ENCODE results near the gene STX10. TPM values are rescaled to one million over a fixed set of nuclear protein-coding genes. Genes with fewer than 3 reads are reported as not detected.

STX10 gene
- total and polyA plus RNA-seq, 9 of the 15 experiments (the other 6 are each of a cell fraction or from before 2014, with no cell fraction given) = 0.51 to 66.3 (median 31.0) TPM

- TF ChIP-seq CBX8 (IDR thresholded peaks at IDR 0.05; ENCODE audit: borderline replicate concordance, extremely low read depth, low read depth, low read length, poor library complexity, severe bottlenecking) (no peak), ZEB2 (IDR thresholded peaks at IDR 0.05) (peak; percentile 55; the same call in 1 of the 2 replicates), MAX (CRISPR knock-in tag; IDR thresholded peaks at IDR 0.05) (no peak), PHB (CRISPR knock-in tag; IDR thresholded peaks at IDR 0.05) (no peak), MYNN (IDR thresholded peaks at IDR 0.05) (no peak), MYNN (CRISPR knock-in tag; IDR thresholded peaks at IDR 0.05) (no peak), SUPT5H (IDR thresholded peaks at IDR 0.05) (peak; percentile 37; the same call in 1 of the 2 replicates), STAT5A (IDR thresholded peaks at IDR 0.05; ENCODE audit: borderline replicate concordance, low read length) (no peak), ZNF695 (CRISPR knock-in tag; IDR thresholded peaks at IDR 0.05) (no peak), SIN3A (IDR thresholded peaks at IDR 0.05; ENCODE audit: borderline replicate concordance in 2 of 2, control insufficient read depth in 1 of 2, low read depth in 2 of 2, low read length in 2 of 2) (peak in 1 of 2 experiments; percentile 69; a peak in 1 of 4 replicates), BRF1 (IDR thresholded peaks at IDR 0.05; ENCODE audit: borderline replicate concordance, extremely low read depth, insufficient read length) (no peak), ETS2 (tag; IDR thresholded peaks at IDR 0.05; ENCODE audit: borderline replicate concordance, poor library complexity, severe bottlenecking) (no peak), ZNF354B (CRISPR knock-in tag; IDR thresholded peaks at IDR 0.05) (no peak), ZFP30 (CRISPR knock-in tag; IDR thresholded peaks at IDR 0.05; ENCODE audit: borderline replicate concordance) (no peak), PHF8 (IDR thresholded peaks at IDR 0.05; ENCODE audit: borderline replicate concordance, low read length) (peak; percentile 58; the same call in 1 of the 2 replicates), TOE1 (IDR thresholded peaks at IDR 0.05; ENCODE audit: borderline replicate concordance) (peak; percentile 51; the same call in 1 of the 2 replicates), TOE1 (CRISPR knock-in tag; IDR thresholded peaks at IDR 0.05; ENCODE audit: borderline replicate concordance, low read depth) (no peak), FOXA1 (IDR thresholded peaks at IDR 0.05; ENCODE audit: borderline replicate concordance) (no peak), CLOCK (CRISPR knock-in tag; IDR thresholded peaks at IDR 0.05; ENCODE audit: borderline replicate concordance) (no peak), HNRNPLL (IDR thresholded peaks at IDR 0.05; ENCODE audit: low read depth, low read length, poor library complexity, severe bottlenecking) (no peak), NCOR1 (IDR thresholded peaks at IDR 0.05) (peak; percentile 71), TEAD4 (IDR thresholded peaks at IDR 0.05; ENCODE audit: low read length) (peak; percentile 15; the same call in 1 of the 2 replicates), TEAD4 (CRISPR knock-in tag; IDR thresholded peaks at IDR 0.05; ENCODE audit: borderline replicate concordance) (no peak), SIRT6 (IDR thresholded peaks at IDR 0.05; ENCODE audit: low read depth, low read length) (no peak)
These were observed 31.6 kb downstream of the STX10 start (continued) for GRCh38 chr19:13118424-13119193.

Measured in K562 (cell line).